GM20000 (cell line): ENCODE results near the gene ZNF431.

Experiments used
- DNase-seq: peaks from one replicate; pipeline ENCODE4 v3.0.0; 2012; ENCODE audit warnings: low spot score
- TF ChIP-seq, protein P1 (sequence below): IDR thresholded peaks from 2 replicates; pipeline ENCODE4 v1.5.1; 2012; ENCODE audit warnings: mild to moderate bottlenecking, control low read depth; ENCODE audit errors: extremely low read depth, missing control alignments

Gene ZNF431

DNA sequence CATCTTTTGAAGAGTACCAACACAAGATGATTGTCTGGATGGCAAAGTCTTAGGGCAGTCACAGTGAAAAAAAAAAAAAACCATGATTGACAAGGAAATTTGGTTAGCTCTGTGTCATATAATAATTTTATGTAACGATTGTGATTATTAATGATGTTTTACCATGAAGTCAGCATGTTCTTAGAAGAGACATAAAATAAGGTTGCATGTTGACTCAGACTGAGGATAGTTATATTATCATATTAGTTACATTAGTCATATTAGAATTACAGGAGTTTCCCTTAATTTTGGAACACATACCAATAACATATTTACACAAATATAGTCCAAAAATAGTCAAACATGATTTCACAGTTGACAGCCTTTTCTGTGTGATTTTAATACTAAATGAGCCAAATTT, 5.7 kb downstream of the ZNF431 start:
- DNase-seq: no peak
- TF ChIP-seq, protein P1, sequence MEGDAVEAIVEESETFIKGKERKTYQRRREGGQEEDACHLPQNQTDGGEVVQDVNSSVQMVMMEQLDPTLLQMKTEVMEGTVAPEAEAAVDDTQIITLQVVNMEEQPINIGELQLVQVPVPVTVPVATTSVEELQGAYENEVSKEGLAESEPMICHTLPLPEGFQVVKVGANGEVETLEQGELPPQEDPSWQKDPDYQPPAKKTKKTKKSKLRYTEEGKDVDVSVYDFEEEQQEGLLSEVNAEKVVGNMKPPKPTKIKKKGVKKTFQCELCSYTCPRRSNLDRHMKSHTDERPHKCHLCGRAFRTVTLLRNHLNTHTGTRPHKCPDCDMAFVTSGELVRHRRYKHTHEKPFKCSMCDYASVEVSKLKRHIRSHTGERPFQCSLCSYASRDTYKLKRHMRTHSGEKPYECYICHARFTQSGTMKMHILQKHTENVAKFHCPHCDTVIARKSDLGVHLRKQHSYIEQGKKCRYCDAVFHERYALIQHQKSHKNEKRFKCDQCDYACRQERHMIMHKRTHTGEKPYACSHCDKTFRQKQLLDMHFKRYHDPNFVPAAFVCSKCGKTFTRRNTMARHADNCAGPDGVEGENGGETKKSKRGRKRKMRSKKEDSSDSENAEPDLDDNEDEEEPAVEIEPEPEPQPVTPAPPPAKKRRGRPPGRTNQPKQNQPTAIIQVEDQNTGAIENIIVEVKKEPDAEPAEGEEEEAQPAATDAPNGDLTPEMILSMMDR: no peak

DNA sequence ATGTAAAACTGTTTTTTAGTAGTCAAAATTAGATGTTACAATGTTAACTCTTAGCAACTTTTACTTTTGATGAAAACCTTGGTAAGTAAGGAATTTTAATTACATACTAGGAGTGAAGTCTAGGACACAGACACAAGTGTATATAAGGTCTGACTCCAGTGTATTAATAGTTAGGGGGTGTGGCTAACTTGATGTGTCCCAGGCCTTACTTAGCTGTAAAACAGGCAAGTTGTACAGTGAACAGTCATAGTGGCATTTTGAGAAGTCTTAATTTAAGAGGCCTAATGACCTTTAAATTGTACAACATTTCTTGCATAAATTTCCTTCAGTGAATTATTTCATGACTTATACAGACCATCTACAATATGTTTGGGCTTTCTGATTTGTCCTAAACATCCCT, 6.8 kb downstream of the ZNF431 start:
- no peak for DNase-seq
- TF ChIP-seq, protein P1: no peak

DNA sequence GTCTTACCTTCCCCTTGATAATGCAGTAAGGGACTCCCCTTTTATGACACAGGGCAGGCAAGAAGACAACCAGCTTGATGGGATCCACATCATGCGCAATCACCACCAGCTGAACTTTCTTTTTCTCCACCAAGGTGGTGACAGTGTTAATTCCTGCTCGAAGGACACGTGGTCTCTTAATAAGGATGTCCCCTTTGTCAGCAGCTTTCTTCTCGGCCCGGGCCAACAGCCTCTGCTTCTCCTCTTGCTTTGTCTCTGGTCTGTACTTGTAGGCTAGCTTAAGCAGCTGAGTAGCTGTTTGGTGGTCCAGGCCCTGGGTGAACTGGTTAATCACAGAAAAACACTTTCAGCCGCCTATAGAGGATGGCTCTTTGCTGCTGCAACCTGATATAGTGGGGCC, 8.0 kb downstream of the ZNF431 start:
- TF ChIP-seq, protein P1: no peak
- no peak for DNase-seq

- no peak for DNase-seq
- TF ChIP-seq, protein P1: no peak
Measured at GRCh38 chr19:21151460-21151859, 9.6 kb downstream of the ZNF431 start.

- DNase-seq: no peak
- TF ChIP-seq, protein P1: no peak
Measured at GRCh38 chr19:21158523-21159135, 16.8 kb downstream of the ZNF431 start.

- no peak for DNase-seq
- TF ChIP-seq, protein P1: no peak
Measured at GRCh38 chr19:21164541-21164940, 22.7 kb downstream of the ZNF431 start.

DNA sequence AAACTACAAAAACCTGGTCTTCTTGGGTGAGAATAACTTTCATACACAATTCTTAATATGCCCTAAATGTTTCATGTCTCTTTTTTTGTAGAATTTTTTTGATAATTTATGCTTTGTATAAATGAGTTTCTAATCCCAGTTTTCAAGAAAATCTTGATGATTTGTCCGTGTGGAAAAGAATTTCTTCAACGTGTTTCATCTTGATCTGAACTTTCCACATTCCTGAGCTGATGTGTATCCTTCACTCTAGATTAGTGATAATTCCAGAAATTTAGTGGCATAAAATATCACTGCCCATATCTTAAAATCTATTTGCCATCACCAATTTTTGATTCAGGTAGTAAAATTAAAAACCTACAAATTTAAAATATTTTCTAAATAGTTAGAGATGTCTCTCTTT, 24.6 kb downstream of the ZNF431 start:
- DNase-seq: no peak
- TF ChIP-seq, protein P1: no peak
